HG03159 (cell line): ENCODE results near the gene CACNA1H.
"Not testable (repeated sequence)": the region's sequence is repeated elsewhere in the genome, so short reads cannot be mapped to it uniquely, and the experiment has no call there.

Source experiments
- ATAC-seq: cut with Tn5 transposase; IDR thresholded peaks from one replicate; pipeline ENCODE4 v1.9.1; 2021; ENCODE audit warnings: mild to moderate bottlenecking, moderate library complexity; ENCODE audit not compliant: unreplicated experiment

CACNA1H gene

DNA sequence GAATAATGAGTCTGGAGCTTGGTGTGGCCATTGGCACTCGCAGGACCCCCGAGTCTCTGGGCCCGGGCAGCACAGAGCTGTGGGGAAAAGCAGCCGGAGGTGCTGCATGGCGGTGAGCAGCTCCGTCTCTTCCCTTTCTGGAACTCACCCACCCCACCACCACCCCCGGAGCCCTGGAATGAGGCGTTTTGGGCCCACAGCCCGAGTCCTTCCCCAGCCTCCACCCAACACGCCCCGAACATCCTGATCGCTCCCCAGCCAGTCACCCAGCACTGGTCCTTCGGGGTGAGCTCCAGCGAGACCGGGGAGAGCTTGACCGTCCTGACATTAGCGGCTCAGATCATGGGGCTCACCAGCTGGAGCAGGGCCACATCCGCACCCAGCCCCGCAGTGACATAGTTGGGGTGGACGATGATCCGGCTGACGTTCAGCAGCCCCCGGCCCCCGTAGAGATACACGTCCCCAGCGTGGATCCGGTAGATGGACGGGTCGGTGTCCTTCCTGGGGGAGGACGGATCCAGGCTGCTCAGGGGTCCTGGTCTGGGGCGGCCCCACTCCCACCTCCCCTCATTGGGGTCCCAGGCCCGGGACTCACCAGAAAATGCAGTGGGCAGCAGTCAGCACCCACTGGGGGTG, 109.4 kb downstream of the CACNA1H start:
- ATAC-seq = no peak

DNA sequence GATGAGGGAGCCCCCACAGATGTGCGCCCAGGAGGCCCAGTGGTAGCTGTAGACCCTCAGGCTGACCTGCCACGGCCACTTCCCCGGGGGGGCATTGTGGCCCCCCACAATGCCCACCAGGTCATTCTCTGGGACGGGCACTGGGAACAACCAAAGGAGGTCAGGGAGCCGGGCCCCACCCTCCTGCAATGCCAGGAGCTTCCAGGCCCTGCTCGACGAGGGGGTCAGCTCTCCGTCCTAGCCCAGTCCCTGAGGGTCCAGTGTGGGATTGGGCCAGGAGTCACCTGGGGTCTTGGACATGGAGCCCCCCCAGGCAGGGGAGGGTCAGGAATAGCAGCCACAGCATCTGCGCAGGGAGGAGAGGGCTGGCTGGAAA, 109.9 kb downstream of the CACNA1H start:
- no peak for ATAC-seq

DNA sequence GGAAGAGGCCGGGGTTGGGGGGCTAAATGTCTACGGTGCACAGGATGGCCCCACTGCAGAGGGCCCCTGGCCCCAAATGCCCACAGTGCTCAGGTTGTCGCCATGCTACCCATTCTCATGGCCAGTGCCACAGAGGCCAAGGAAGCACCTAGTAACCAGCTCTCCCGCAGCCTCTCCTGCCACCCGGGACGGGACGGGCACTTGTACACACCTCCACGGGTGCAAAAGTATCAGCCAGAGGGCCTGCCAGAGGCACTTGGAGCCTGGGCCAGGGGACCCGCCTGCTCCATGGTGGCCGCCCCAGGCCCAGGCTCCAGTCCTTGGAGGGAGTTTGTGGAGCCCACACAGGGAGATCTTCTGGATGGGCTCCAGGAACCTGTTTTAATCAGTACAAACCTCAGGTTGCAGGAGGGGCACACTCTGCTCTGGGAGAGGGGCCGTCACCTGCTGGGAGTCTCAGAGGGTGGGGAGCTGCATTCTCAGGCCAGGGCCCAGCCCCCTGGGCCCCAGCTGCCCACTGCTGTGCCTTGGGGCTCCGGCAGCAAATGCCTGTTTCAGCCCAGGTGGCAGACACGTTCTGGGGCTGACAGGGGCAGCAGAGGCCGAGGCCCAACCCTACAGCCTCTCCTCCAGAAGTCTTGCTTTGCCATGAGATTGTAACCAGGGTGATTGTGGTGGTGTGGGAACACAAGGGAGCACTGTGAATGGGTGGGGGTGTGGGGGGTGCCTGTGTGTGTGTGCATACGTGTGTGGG, 110.9 kb downstream of the CACNA1H start:
- ATAC-seq = no peak

DNA sequence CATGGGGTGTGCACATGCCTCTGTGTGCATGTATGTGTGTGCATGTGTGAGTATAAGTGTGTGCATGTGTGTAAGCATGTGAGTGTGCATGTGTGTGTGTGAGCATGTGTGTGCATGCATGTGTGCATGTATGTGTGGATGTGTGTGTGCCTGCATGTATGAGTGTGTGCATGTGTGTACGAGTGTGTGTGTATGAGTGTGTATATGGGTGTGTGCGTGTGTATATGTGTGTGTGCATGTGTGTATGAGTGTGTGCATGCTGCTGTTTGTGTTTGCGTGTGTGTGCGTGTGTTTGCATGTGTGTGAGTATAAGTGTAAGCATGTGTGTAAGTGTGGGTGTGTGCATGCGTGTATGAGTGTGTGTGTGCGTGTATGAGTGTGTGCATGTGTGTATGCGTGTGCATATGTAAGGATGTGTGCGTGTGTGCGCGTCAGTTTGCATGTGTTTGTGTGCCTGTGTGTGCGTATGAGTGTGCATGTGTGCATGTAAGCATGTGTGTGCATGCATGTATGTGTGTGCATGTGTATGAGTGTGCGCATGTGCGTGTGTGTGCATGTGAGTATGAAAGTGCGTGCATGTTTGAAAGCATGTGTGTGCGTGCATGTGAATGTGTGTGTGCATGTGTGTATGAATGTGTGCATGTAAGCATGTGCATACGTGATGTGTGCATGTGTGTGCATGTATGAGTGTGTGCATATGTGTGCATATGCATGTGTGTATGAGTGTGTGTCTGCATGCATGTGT, 111.6 kb downstream of the CACNA1H start:
- ATAC-seq = no peak

DNA sequence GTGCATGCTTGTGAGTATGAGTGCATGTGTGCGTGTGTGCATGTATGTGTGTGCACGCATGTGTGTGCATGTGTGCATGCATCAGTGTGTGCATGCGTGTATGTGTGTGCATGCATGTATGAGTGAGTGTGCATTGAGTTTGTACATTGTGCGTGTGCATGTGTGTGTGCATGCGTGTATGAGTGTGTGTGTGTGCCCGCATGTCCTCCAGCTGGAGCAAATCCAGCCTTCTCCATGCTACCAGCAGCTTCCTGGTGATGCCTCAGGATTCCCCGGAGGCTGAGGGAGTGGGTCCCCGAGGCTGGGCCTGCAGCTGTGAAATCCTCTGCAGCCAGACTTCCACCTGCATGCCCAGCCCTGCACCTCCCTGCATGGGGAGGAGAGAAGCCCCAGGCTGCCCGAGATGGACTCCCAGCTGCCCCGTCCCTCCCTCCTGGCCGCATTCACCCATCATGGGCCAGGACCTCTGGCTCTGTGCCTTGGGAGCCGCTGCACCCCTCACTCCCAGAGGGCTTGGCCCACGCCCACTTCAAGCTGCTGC, 112.3 kb downstream of the CACNA1H start:
- no peak for ATAC-seq

DNA sequence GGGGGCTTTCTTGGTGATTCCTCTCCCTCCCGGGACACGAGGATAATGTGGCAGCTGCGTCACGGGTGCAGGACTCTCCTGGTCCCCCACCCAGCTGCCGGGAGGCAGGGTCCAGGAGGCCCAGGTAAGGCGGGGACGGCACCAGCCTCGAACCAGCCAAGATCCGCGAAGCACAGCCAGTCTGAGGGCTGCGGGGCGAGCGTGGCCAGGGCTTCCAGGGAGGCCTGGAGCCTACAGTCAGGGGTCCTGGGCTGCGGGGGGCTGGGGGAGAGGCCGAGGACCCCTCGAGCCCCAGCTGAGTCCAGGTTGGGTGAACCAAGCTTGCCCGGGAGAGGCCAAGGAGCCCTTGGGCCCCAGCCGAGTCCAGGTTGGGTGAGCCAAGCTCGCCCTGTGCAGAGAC, 112.9 kb downstream of the CACNA1H start:
- no peak for ATAC-seq

DNA sequence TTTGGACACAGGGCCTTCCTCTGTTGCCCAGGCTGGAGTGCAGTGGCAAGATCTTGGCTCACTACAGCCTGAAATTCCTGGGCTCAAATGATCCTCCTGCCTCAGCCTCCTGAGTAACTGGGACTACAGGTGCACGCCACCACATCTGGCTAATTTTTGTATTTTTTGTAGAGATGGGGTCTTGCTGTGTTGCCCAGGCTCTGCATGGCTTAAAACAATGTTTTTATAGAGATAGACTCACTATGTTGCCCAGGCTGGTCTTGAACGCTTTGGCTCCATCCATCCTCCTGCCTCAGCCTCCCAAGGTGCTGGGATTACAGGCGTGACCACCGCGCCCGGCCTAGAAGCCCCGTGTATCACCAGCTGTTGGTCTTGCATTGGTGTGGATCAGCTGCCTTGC, 116.5 kb downstream of the CACNA1H start:
- not testable (repeated sequence) for ATAC-seq

DNA sequence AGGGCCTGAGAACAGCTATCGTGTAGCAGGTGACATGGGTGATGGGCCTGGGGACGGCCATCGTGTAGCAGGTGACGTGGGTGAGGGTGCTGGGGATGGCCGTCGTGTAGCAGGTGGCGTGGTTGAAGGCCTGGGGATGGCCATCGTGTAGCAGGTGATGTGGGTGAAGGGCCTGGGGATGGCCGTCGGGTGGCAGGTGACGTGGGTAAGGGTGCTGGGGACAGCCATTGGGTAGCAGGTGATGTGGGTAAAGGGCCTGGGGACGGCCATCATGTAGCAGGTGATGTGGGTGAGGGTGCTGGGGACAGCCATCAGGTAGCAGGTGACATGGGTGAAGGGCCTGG, 118.4 kb downstream of the CACNA1H start:
- ATAC-seq = no peak
